Effector memory CD8-positive, alpha-beta T cell (primary cell): ENCODE data around the gene BFAR.
A peak's percentile ranks its signal among the peaks of the same experiment; 100 is the strongest.
"Not testable (repeated sequence)": the region's sequence is repeated elsewhere in the genome, so short reads cannot be mapped to it uniquely, and the experiment has no call there.

Experiments
- ATAC-seq: fragments of 150-1000 bp; cut with Tn5 transposase; replicated peaks from 2 replicates; pipeline ENCODE4 v1.10.0; 2021; ENCODE audit warnings: mild to moderate bottlenecking, moderate library complexity
- DNase-seq, 3 experiments: peaks; one replicate each; pipeline ENCODE4 v3.0.0; 2021
- H3K27ac Mint-ChIP-seq, 2 donors: one replicate each; pipeline ENCODE4 v1.8.0; 2022; ENCODE audit warnings: mild to moderate bottlenecking in 2 of 2, mixed read lengths in 2 of 2, moderate library complexity in 2 of 2
- H3K27me3 Mint-ChIP-seq, 2 donors: one replicate each; pipeline ENCODE4 v1.8.0; 2022; ENCODE audit warnings: mixed read lengths in 2 of 2
- H3K36me3 Mint-ChIP-seq: one replicate; pipeline ENCODE4 v1.8.0; 2022; ENCODE audit warnings: mild to moderate bottlenecking, moderate library complexity, mixed read lengths; ENCODE audit not compliant: insufficient read depth
- H3K4me1 Mint-ChIP-seq, 2 donors: one replicate each; pipeline ENCODE4 v1.8.0; 2022; ENCODE audit warnings: low read depth in 2 of 2, mixed read lengths in 2 of 2
- H3K4me3 Mint-ChIP-seq, 2 donors: one replicate each; pipeline ENCODE4 v1.8.0; 2022; ENCODE audit warnings: mild to moderate bottlenecking in 2 of 2, mixed read lengths in 2 of 2, moderate library complexity in 2 of 2
- H3K9me3 Mint-ChIP-seq, 2 donors: one replicate each; pipeline ENCODE4 v1.8.0; 2022; ENCODE audit warnings: mixed read lengths in 2 of 2

BFAR gene

DNA sequence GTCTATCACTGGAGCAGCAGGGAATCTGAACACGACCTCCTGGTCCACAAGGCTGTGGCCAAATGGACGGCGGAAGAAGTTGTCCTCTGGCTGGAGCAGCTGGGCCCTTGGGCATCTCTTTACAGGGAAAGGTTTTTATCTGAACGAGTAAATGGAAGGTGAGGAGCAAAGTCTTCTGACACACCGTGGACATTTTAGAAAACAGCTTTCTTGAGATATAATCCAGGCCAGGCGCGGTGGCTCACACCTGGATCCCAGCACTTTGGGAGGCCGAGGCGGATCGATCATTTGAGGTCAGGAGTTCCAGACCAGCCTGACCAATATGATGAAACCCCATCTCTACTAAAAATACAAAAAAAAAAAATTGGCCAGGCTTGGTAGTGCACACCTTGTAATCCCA, 17.1 kb downstream of the BFAR start:
- Mint-ChIP-seq H3K36me3 (peaks cover 92% of the 10 kb centered on the region), H3K27ac (peak overlapping the region in 1 of 2 donors; percentile 31)

DNA sequence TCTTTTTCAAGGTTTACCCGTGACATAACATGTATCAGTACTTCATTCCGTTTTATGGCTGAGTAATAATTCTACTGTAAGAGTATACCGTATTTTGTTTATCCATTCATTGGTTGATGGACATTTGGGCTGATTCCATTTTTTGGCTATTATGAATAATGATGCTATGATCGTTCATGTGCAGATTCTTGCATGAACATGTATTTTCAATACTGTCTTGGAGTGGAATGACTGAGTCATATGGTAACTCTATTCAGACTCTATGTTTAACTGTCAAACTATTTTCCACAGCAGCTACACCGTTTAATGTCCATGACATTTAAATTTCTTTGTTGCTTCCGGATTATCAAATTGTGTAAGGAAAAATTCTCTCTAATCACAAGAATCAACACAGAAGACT, 17.9 kb downstream of the BFAR start:
- ATAC-seq, result no peak
- Mint-ChIP-seq H3K27ac (peak overlapping the region in 1 of 2 donors; percentile 31), H3K36me3 (peaks cover 92% of the 10 kb centered on the region), H3K9me3 (no peaks in the 10 kb centered on the region), H3K4me1 (no peaks in the 10 kb centered on the region), H3K4me3 (no peak overlapping the region), H3K27me3 (no peaks in the 10 kb centered on the region)
- DNase-seq, result no peak

More for the DNA sequence above, 17.1 kb downstream of the BFAR start:
- Mint-ChIP-seq H3K27me3 (no peaks in the 10 kb centered on the region), H3K4me3 (no peak overlapping the region), H3K4me1 (no peaks in the 10 kb centered on the region), H3K9me3 (no peaks in the 10 kb centered on the region)
- DNase-seq (no peak), ATAC-seq (no peak)

DNA sequence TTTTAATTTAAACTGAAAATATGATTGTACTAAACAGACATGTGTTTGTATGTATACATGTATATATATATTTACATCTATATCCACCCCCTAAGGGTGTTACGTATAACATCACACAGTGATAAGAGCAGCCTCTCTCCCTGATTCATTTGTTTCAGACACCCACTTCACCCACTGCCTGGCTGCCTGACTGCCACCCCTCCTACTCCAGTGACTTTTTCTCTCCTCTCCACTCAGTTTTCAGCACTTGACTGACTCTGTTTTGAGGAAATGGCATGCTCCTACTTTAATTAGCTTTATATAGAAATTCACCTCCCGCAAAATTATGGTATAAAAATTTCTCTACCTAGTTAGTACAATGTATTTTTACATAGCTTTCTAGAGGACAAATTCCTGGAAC, 20.0 kb downstream of the BFAR start:
- Mint-ChIP-seq H3K4me3 (no peak overlapping the region), H3K4me1 (no peaks in the 10 kb centered on the region), H3K27me3 (no peaks in the 10 kb centered on the region), H3K36me3 (peaks cover 86% of the 10 kb centered on the region), H3K9me3 (no peaks in the 10 kb centered on the region), H3K27ac (no peak overlapping the region)
- ATAC-seq (no peak), DNase-seq (no peak)

DNA sequence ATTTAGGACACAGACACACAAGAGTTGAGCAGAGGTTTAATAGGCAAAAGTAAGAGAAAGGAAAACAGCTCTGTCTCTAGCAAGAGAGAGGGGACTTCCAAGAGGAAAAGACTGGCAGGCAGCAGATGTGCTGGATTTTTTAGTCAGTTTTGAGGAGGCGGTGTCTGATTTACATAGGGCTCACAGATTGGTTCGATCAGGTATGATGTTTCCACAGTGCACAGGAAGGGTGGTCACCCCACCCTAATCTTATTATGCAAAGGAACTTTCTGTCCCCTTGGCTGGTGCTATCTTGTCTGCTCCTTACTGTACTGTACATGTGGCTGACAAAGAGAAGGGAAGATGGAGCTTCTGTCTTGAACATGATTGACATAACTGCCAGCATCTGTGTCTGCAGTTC, 25.3 kb downstream of the BFAR start:
- H3K9me3 Mint-ChIP-seq, result no peaks in the 10 kb centered on the region
- DNase-seq (no peak), ATAC-seq (no peak)
- H3K4me1 Mint-ChIP-seq, result no peaks in the 10 kb centered on the region
- no peak overlapping the region for H3K4me3 Mint-ChIP-seq
- H3K36me3 Mint-ChIP-seq, result peaks cover 82% of the 10 kb centered on the region
- H3K27me3 Mint-ChIP-seq, result no peaks in the 10 kb centered on the region
- H3K27ac Mint-ChIP-seq, result peak overlapping the region in 1 of 2 donors; percentile 70

DNA sequence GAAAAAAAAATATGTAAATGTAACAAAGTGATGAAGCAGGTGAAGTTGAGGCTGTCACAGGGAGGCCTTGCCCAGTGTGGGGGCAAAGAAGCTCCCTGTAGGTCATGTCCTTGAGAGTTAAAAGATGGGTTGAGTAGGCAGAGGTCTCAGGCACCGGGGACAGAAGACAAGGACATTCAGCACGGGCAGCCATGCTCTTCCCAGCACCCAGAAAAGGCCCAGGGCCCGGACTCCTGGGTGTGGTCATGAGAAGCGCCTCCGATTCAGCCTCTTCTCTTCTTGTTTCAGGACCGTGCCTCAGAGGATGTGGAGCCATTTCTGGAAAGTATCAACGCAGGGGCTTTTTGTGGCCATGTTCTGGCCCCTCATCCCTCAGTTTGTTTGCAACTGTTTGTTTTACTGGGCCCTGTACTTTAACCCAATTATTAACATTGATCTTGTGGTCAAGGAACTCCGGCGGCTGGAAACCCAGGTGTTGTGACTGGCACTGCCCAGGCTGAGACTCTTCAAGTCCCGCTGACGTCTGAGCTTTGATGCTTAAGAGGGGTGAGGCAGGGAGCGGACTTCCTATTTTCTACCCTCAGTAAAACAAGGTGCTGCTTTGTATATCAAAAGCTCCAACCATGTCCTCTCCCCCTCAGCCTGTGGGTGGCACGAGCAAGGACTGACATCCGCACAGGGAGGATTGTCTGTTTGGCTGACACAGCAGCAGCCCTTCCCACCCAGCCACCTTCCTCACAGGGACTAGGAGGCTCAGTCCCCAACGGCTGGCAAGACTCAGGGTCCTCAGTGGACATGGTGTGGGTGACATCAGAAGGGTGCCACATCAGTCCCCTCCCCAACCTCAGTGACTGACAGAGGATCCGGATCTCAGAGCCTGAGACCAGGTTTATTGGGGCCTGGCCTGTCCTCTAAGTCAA, 34.9 kb downstream of the BFAR start:
- peaks cover 3% of the 10 kb centered on the region in 2 donors for H3K4me1 Mint-ChIP-seq
- no peaks in the 10 kb centered on the region for H3K9me3 Mint-ChIP-seq
- no peak overlapping the region for H3K4me3 Mint-ChIP-seq
- no peak for ATAC-seq
- peaks cover 64% of the 10 kb centered on the region for H3K36me3 Mint-ChIP-seq
- no peaks in the 10 kb centered on the region for H3K27me3 Mint-ChIP-seq
- DNase-seq, result no peak
- H3K27ac Mint-ChIP-seq, result peak overlapping the region in 1 of 2 donors; percentile 46

DNA sequence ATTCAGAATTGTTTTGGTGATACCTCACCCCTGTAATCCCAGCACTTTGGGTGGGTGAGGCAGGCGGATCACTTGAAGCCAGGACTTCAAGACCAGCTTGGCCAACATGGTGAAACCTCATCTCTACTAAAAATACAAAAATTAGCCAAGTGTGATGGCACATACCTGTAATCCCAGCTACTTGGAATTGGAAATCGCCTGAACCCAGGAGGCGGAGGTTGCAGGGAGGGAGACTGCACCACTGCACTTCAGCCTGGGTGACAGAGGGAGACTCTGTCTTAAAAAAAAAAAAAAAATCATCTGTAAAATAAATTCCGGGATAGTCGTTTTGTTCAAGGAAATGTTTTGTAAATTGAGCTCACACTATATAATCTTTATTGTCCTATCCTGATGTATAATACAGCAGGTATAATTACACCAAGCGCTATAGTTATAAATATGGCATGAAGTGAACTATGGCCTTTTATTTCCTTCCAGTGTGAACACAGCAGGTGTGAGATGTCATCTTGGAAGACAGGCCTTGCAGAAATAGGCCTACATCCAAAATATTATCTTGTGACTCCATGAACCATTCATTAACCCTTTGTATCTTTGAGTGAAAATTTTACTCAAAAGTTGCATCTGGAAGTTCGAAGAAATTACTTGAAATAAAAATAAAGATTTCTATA, 35.9 kb downstream of the BFAR start:
- ATAC-seq, result no peak
- peaks cover 54% of the 10 kb centered on the region for H3K36me3 Mint-ChIP-seq
- DNase-seq, result no peak
- H3K27me3 Mint-ChIP-seq, result no peaks in the 10 kb centered on the region
- peaks cover 3 to 7% of the 10 kb centered on the region in 2 donors for H3K4me1 Mint-ChIP-seq
- no peaks in the 10 kb centered on the region for H3K9me3 Mint-ChIP-seq
- H3K4me3 Mint-ChIP-seq, result no peak overlapping the region
- no peak overlapping the region for H3K27ac Mint-ChIP-seq

DNA sequence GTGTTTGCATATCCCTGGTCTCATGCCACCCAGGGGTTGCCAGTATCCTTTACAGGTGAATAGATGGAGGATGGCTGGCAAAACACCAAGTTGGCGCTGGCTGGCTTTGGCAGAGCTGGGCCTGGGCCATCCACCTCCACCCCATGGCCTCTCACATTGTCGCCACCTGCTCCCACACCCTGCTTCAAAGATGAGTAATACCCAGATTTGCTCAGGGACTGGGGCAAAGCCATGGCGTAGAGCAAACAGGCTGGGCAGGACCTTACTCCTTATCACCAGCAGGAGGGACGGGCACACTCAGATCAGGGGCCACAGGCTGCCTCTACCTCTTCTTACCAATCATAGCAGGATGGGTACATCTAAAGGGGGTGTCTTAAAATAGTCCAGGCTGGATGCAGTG, 37.0 kb downstream of the BFAR start:
- no peak for DNase-seq
- Mint-ChIP-seq H3K4me3 (no peak overlapping the region), H3K36me3 (peaks cover 45% of the 10 kb centered on the region), H3K4me1 (peaks cover 3 to 10% of the 10 kb centered on the region in 2 donors), H3K27me3 (no peaks in the 10 kb centered on the region), H3K9me3 (no peaks in the 10 kb centered on the region), H3K27ac (peak overlapping the region in 1 of 2 donors; percentile 46)
- ATAC-seq, result no peak

DNA sequence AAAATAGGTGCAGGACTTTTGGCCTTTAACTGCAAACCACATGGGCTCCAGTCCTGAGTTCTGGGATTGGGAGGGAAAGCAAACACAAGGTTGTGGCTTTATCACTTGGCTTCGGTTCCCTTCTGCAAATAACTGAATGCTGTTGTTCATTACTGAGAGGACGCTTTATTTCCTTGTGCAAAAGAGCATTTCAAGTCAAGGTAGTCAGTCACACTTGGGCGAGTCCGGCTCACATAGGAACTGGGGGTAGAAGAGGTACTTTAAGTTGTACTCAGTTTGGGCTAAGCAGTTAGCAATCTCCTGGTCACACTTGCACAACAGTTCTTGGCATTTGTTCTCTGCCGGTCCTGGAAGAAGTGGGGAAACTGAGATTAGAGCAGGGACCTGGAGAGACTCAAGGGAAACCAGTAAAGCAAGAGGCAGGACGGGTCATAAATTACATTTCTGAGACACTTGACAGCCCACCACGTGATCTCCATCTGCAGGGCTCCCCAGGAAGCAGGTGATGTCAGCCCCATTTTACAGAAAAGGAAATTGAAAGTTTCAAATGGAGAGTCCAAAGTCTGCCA, 39.7 kb downstream of the BFAR start:
- Mint-ChIP-seq H3K9me3 (no peaks in the 10 kb centered on the region), H3K27ac (peak overlapping the region; percentile 11 to 14), H3K27me3 (peaks cover 2 to 5% of the 10 kb centered on the region in 2 donors), H3K4me3 (no peak overlapping the region), H3K36me3 (peaks cover 22% of the 10 kb centered on the region), H3K4me1 (peaks cover 3 to 10% of the 10 kb centered on the region in 2 donors)
- ATAC-seq (no peak), DNase-seq (no peak)

DNA sequence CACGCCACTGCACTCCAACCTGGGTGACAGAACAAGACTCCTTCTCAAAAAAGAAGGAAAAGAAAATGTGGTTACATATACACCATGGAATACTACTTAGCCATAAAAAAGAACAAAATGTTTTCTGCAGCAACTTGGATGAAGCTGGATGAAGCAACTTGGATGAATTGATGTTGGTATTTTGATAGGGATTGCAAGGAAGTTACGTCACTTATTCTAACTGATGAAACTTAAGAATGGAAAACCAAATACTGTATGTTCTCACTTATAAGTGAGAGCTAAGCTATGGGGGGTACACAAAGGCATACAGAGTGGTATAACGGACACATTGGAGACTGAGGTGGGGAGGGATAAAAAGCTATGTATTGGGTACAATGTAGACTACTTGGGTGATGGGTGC, 43.9 kb downstream of the BFAR start:
- Mint-ChIP-seq H3K27me3 (peaks cover 20 to 33% of the 10 kb centered on the region in 2 donors), H3K27ac (no peak overlapping the region), H3K36me3 (peaks cover 6% of the 10 kb centered on the region), H3K9me3 (peaks cover 0 to 3% of the 10 kb centered on the region in 2 donors), H3K4me3 (no peak overlapping the region), H3K4me1 (peaks cover 3 to 10% of the 10 kb centered on the region in 2 donors)
- ATAC-seq (no peak), DNase-seq (no peak)

DNA sequence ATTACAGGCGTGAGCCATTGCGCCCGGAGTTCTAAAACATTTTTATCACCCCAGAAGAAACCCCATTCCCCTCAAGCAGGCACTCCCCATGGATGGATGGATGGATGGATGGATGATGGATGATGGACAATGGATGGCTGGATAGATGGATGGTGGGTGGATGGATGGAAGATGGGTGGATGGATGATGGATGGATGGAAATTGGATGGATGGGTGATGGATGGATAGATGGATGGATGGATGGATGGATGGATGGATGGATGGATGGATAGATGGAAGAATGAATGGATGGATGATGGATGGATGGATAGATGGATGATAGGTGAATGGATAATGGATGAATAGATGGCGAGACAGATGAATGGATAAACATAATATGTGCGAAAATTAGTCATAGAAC, 44.9 kb downstream of the BFAR start:
- no peak for DNase-seq
- Mint-ChIP-seq H3K27ac (no peak overlapping the region), H3K27me3 (peaks cover 20 to 33% of the 10 kb centered on the region in 2 donors), H3K4me1 (peaks cover 0 to 7% of the 10 kb centered on the region in 2 donors), H3K36me3 (peaks cover 6% of the 10 kb centered on the region), H3K9me3 (peaks cover 0 to 3% of the 10 kb centered on the region in 2 donors), H3K4me3 (no peak overlapping the region)
- no peak for ATAC-seq

DNA sequence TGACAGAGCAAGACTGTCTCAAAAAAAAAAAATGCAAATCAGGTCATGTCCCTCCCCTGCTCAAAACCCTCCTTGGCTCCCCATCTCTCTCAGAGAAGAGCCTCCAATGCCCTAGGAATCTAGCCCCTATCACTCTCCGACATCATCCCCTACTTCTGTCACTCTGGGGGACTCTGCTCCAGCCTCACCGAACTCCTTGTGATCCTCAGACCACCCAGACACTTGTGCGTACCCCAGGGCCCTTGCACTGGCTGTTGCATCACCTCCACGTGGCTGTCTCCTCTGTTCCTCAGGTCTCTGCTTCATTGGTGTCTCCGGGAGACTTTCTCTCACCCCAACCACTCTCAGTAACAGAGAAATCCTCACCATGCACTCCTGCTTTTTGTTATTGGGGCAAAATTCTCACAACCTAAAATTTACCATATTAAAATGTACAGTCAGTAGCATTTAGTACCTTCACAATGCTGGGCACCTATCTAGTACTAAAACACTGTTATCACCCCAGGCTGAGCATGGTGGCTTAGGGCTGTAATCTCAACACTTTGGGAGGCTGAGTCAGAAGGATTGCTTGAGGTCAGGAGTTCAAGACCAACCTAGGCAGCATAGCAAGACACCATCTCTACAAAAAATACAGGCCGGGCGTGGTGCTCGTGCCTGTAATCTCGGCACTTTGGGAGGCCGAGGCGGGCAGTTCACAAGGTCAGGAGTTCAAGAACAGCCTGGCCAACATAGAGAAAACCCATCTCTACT, 46.2 kb downstream of the BFAR start:
- ATAC-seq, result no peak
- Mint-ChIP-seq H3K4me3 (no peak overlapping the region), H3K4me1 (peaks cover 0 to 2% of the 10 kb centered on the region in 2 donors), H3K9me3 (peaks cover 0 to 3% of the 10 kb centered on the region in 2 donors), H3K36me3 (peaks cover 6% of the 10 kb centered on the region), H3K27ac (no peak overlapping the region), H3K27me3 (peaks cover 20 to 33% of the 10 kb centered on the region in 2 donors)
- no peak for DNase-seq

DNA sequence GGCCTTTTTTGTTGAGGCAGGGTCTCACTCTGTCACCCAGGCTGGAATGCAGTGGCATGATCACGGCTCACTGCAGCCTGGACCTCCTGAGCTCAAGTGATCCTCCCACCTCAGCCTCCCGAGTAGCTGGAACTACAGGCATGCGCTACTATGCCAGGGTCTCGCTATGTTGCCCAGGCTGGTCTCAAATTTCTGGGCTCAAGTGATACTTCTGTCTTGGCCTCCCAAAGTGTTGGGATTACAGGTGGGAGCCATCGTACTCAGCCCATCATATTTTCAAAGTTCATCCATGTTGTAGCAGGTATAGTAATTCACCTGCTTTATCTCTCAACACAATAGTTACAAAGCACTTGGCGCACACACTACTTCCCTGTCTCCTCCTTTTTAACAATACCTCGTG, 47.6 kb downstream of the BFAR start:
- DNase-seq, H3K27ac Mint-ChIP-seq, H3K4me3 Mint-ChIP-seq, H3K36me3 Mint-ChIP-seq, H3K4me1 Mint-ChIP-seq, H3K9me3 Mint-ChIP-seq, ATAC-seq: not testable (repeated sequence)
- peaks cover 20 to 33% of the 10 kb centered on the region in 2 donors for H3K27me3 Mint-ChIP-seq

DNA sequence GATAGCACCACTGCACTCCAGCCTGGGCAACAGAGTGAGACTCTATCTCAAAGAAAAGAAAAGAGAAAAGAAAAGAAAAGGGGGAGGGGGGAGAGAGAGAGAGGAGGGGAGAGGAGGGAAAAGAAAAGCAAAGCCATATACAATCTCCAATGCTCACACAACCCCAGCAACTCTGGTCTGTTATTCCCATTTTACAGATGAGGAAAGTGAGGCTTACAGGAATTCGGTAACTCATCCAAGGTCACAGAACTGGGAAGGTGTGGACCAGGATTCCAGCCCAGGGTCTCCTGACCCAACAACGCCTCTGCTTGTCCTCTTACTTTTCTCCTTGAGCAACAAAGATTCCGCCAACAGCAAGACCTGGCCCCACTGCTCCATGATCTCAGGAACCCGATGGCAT, 48.4 kb downstream of the BFAR start:
- peaks cover 0 to 3% of the 10 kb centered on the region in 2 donors for H3K9me3 Mint-ChIP-seq
- no peak overlapping the region for H3K27ac Mint-ChIP-seq
- DNase-seq (no peak), ATAC-seq (no peak)
- H3K36me3 Mint-ChIP-seq, result peaks cover 3% of the 10 kb centered on the region
- peaks cover 20 to 33% of the 10 kb centered on the region in 2 donors for H3K27me3 Mint-ChIP-seq
- no peak overlapping the region for H3K4me3 Mint-ChIP-seq
- H3K4me1 Mint-ChIP-seq, result no peaks in the 10 kb centered on the region
